Measurements from ENCODE around the gene CD248.

The CD248 gene

DNA sequence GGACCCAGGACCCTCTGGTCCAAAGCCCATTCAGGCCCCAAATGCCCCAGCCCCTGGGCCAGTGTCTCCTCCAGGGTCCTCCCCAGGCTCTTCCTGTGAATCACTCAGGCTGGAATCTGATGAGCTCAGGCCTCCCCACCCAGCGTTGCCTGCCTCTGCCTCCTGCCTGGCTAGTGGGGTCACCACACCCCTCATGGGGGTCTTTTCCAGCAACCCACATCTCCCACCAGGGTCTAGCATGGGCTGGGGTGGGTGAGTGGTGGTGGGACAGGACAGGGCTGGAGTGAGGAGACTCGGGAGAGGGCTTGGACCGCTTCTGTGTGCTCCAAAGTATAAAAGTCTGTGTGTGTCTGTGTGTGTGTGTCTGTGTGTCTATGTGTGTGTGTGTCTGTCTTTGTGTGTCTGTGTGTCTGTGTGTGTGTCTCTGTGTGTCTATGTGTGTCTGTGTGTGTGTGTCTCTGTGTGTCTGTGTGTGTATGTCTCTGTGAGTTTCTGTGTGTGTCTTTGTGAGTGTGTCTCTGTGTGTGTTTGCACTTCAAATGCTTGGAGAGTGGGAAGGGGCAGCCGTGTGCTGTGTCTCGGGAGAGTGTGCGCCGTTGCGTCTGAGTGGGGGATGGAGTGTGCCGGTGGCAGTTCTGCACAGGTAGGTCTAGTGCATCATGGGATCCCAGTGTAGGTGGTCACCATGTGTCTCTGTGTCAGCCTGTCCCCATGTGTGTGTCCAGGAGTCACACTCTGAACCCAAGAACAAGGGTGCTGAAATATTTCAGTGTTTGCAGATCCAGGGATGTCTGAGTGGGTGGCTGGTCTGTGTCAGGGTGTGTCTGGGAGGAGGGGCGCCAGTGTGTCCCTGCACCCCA is 10.6 kb upstream of the CD248 start:
- DNase-seq: no peak
- H3K27me3 ChIP-seq: peaks cover 0 to 4% of the 10 kb centered on the region in 2 donors
- peak overlapping the region; percentile 2 to 28 for H3K27ac ChIP-seq
- no peaks in the 10 kb centered on the region for H3K9me3 ChIP-seq
- intact Hi-C loops (cut with DNase I; ENCODE audit: low total_unique reads): loop anchor here (1.0 kb wide), 1 partner anchor 17 kb away; no protein-coding TSS in a partner anchor
- no peak overlapping the region for H3K4me3 ChIP-seq
- peaks cover 0 to 9% (median 1%) of the 10 kb centered on the region in 3 donors for H3K36me3 ChIP-seq
- H3K4me1 ChIP-seq: peaks cover 0 to 27% (median 17%) of the 10 kb centered on the region in 4 donors
- no peak for TF ChIP-seq CTCF (IDR thresholded peaks at IDR 0.05)

DNA sequence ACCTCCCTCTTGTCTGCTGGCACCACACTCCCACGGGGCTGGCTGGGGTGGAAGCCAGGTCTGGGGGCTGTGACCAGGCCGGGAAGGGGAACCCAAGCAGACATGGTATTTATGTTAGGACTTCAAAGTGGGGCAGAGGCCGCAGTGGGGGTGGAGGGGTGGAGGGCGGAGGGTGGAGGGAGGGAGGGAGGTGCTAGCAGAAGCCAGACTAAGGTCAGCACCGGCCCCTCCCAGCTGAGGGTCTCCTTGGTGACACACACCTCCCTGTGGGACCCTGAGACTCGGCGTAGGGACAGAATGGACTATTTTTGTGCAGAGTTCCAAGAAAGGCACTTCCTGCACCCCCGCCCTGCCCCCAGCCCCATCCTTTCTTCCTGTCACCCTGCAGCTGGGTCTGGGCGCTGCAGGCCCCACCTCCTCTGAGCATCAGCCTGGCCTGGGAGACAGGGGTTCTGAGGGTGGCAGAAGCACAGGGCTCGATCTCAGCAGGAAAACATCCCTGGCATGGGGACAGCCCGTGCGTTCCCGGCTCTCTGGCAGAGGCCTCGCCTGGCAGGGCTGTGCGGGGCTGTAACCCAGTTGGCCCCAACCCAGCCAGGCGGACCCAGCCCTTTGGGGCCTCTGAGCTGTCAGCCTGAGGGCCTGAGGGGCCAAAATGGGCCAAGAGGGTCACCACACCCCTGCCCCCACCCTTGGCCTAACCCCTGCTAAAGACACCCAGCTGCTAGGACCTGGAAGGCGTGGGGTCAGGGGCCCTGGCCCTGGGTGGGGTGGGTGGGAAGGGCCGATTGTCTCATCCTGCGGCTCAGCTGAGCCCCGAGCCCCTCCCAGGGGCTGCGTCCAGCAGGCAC is 9.6 kb upstream of the CD248 start:
- Histone ChIP-seq H3K4me1 (peaks cover 0 to 27% (median 17%) of the 10 kb centered on the region in 4 donors), H3K27ac (peak overlapping the region; percentile 2 to 28), H3K4me3 (no peak overlapping the region), H3K27me3 (peaks cover 0 to 4% of the 10 kb centered on the region in 2 donors), H3K9me3 (no peaks in the 10 kb centered on the region), H3K36me3 (no peaks in the 10 kb centered on the region)
- no peak for TF ChIP-seq CTCF (IDR thresholded peaks at IDR 0.05)
- no peak for DNase-seq
- intact Hi-C loops (cut with DNase I; ENCODE audit: low total_unique reads): no loop called here

DNA sequence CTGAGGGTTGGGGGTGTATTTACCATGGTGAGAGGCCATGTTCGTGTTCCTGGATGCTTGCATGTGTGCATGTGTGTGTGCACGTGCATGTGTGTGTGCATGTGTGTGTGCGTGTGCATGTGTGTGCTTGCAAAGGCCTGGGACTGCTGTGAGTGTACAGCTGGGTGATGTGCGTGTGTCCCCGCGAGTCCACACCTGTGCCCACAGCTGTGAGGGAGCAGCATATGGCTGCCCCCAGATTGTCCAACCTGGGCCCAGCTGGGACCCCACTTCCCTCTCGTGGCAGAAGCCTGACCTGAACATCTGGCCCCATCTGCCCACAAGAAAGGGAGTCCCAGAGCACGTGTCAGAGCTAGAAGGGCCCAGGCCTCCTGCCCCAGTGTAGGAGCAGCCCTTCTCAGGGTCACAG is 8.4 kb upstream of the CD248 start:
- no peak overlapping the region for H3K27ac ChIP-seq
- no peaks in the 10 kb centered on the region for H3K36me3 ChIP-seq
- peaks cover 0 to 27% (median 17%) of the 10 kb centered on the region in 4 donors for H3K4me1 ChIP-seq
- H3K27me3 ChIP-seq: peaks cover 0 to 4% of the 10 kb centered on the region in 2 donors
- intact Hi-C loops (cut with DNase I; ENCODE audit: low total_unique reads): no loop called here
- no peak overlapping the region for H3K4me3 ChIP-seq
- TF ChIP-seq CTCF (IDR thresholded peaks at IDR 0.05): no peak
- no peak for DNase-seq
- no peaks in the 10 kb centered on the region for H3K9me3 ChIP-seq

DNA sequence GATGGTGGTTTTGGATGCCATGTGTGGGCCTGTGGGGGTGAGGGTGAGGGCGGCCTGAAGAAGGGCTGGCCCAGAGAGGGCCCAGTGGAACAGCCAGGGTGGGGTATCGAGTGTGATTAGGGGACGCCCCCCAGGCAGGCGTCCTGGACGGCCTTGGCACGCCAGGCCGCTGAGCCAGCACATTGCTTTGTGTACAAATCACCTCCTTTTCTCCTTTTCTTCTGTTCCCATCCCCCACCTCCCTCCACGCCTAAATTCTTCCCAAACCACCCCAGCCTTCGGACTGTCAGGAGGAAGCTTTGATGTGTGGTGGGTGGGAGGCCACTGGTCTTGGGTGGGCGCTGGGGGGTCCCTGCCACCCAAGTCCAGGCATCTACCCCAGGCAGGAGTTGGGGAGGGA is 7.8 kb upstream of the CD248 start:
- H3K9me3 ChIP-seq: no peaks in the 10 kb centered on the region
- no peak overlapping the region for H3K4me3 ChIP-seq
- H3K27me3 ChIP-seq: peaks cover 0 to 4% of the 10 kb centered on the region in 2 donors
- H3K27ac ChIP-seq: no peak overlapping the region
- intact Hi-C loops (cut with DNase I; ENCODE audit: low total_unique reads): no loop called here
- TF ChIP-seq CTCF (IDR thresholded peaks at IDR 0.05): no peak
- H3K36me3 ChIP-seq: no peaks in the 10 kb centered on the region
- H3K4me1 ChIP-seq: peaks cover 0 to 27% (median 17%) of the 10 kb centered on the region in 4 donors
- DNase-seq: no peak

DNA sequence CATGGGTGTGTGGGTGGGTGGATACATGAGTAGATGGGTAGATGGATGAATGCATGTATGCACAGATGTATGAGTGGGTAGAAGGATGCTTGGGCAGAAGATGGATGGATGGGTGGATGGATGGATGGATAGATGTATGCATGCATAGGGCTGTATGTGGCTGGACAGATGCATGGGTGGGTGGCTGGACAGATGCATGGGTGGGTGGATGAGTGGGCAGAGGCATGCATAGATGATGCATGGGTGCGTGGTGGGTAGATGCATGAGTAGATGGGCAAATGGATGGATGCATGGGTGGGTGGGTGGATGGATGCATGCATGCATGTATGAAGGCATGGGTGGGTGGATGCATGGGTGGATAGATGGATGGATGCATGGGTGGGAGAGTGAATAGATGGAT is 6.8 kb upstream of the CD248 start:
- H3K36me3 ChIP-seq: no peaks in the 10 kb centered on the region
- intact Hi-C loops (cut with DNase I; ENCODE audit: low total_unique reads): no loop called here
- peaks cover 0 to 4% of the 10 kb centered on the region in 2 donors for H3K27me3 ChIP-seq
- peaks cover 0 to 24% (median 17%) of the 10 kb centered on the region in 4 donors for H3K4me1 ChIP-seq
- no peak for TF ChIP-seq CTCF (IDR thresholded peaks at IDR 0.05)
- no peak overlapping the region for H3K27ac ChIP-seq
- no peak for DNase-seq
- no peaks in the 10 kb centered on the region for H3K9me3 ChIP-seq
- no peak overlapping the region for H3K4me3 ChIP-seq

All from tibial artery (tissue), 4 donors.